ENCODE results near the gene EIF5.

DNA sequence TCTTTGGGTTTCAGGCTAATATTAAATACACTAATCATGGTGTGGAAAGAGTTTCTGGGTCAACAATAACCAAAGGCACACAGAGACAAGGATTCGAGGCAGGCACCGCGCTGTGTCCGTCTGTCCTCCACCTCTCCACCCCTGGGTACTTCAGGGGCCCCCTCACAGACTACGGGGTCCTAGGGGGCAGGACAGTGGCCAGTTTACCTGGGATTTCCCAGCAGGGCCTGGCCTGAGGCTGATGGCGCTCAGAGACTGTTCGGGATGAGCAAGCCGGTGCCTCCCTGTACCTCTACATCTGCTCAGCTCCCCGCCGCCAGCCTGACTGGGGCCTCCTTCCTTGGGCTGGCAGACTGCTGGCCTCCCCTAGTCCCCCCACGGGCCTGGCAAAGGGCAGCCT, 18.1 kb upstream of the EIF5 start:
- TF ChIP-seq RXRA (IDR thresholded peaks at IDR 0.05; ENCODE audit: insufficient read depth, low read depth, low read length): no peak
- no peak for TF ChIP-seq RAD21 (IDR thresholded peaks at IDR 0.05 in 1 of 2, conservative IDR thresholded peaks at IDR 0.05 in 1 of 2; ENCODE audit: low read depth in 2 of 2, low read length in 2 of 2)
